ENCODE results near the gene PLXNA4. TPM values are rescaled to one million over a fixed set of nuclear protein-coding genes. Genes with fewer than 3 reads are reported as not detected.

Gene PLXNA4
- total RNA-seq, 1 experiment from 2014 or later, result 1.0 TPM

GRCh38 chr7:132438926-132439325, 137.3 kb downstream of the PLXNA4 start:
- ChIA-PET CTCF (no interaction called here), POLR2A (ENCODE audit: unreplicated experiment) (interaction anchor here (0.6 kb wide), 1 partner anchor 720 kb away, joined by 7 read pairs; no protein-coding TSS in a partner anchor)
- intact Hi-C loops (cut with micrococcal nuclease; ENCODE audit: unreplicated experiment), result no loop called here
- no peaks in the 10 kb centered on the region for H3K79me2 ChIP-seq (ENCODE audit: low read depth)
- H3K27me3 ChIP-seq (ENCODE audit: insufficient read depth, low read depth), result peaks cover 99% of the 10 kb centered on the region
- no peaks in the 10 kb centered on the region for H3K9me3 ChIP-seq (ENCODE audit: insufficient read depth, low read depth)
- H4K20me1 ChIP-seq (ENCODE audit: insufficient read depth), result no peaks in the 10 kb centered on the region
- no peak overlapping the region for H3K4me2 ChIP-seq
- H3K9me2 ChIP-seq (ENCODE audit: insufficient read depth), result no peaks in the 10 kb centered on the region
- DNase-seq, result no peak
- H3K4me1 ChIP-seq (replicated peaks; ENCODE audit: insufficient read depth), result no peaks in the 10 kb centered on the region
- no peak overlapping the region for H3K27ac ChIP-seq
- no peak overlapping the region for H3K4me3 ChIP-seq
- no peak overlapping the region for H2AFZ ChIP-seq
- no peaks in the 10 kb centered on the region for H3F3A ChIP-seq (ENCODE audit: insufficient read depth, low read depth)
- H3K36me3 ChIP-seq (ENCODE audit: low read depth), result no peaks in the 10 kb centered on the region
- BruUV-seq (replicated peaks), result no TSS peak
- no peak for TF ChIP-seq CTCF (conservative IDR thresholded peaks at IDR 0.05)
- TF ChIP-seq EZH2 (IDR thresholded peaks at IDR 0.05; ENCODE audit: low read depth), result no peak

GRCh38 chr7:132437730-132438129, 138.5 kb downstream of the PLXNA4 start:
- Histone ChIP-seq H3K27ac (no peak overlapping the region), H3K9me3 (ENCODE audit: insufficient read depth, low read depth) (no peaks in the 10 kb centered on the region), H3K27me3 (ENCODE audit: insufficient read depth, low read depth) (peaks cover 99% of the 10 kb centered on the region), H3K9me2 (ENCODE audit: insufficient read depth) (no peaks in the 10 kb centered on the region), H3K4me1 (replicated peaks; ENCODE audit: insufficient read depth) (no peaks in the 10 kb centered on the region), H3K36me3 (ENCODE audit: low read depth) (no peaks in the 10 kb centered on the region), H3K79me2 (ENCODE audit: low read depth) (no peaks in the 10 kb centered on the region), H3K4me2 (no peak overlapping the region), H3F3A (ENCODE audit: insufficient read depth, low read depth) (no peaks in the 10 kb centered on the region), H2AFZ (no peak overlapping the region), H3K4me3 (no peak overlapping the region), H4K20me1 (ENCODE audit: insufficient read depth) (no peaks in the 10 kb centered on the region)
- DNase-seq, result no peak
- BruUV-seq (replicated peaks), result no TSS peak
- CTCF ChIA-PET, result no interaction called here
- intact Hi-C loops (cut with micrococcal nuclease; ENCODE audit: unreplicated experiment), result no loop called here
- POLR2A ChIA-PET (ENCODE audit: unreplicated experiment), result no interaction called here
- no peak for TF ChIP-seq CTCF (conservative IDR thresholded peaks at IDR 0.05)
- no peak for TF ChIP-seq EZH2 (IDR thresholded peaks at IDR 0.05; ENCODE audit: low read depth)

DNA sequence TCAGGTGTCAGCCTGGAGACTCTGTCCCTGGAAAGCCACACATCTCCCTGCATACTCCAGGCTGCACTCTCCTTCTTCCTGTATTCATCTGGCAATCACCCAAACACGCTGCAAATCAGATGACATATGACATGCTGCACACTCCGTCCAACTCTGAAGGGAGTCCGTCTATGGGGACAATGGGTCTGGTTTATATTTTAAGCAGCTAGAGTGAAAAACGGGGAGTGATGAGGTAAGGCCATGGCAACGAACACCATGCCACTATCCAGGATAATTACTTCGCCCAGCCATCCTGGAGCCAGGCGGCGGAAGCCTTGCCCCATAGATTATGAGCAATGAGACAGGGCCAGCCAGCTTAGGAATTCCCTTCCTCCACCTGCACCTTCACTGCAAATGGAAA, 140.1 kb downstream of the PLXNA4 start:
- Histone ChIP-seq H3K9me3 (ENCODE audit: insufficient read depth, low read depth) (no peaks in the 10 kb centered on the region), H3K4me1 (replicated peaks; ENCODE audit: insufficient read depth) (no peaks in the 10 kb centered on the region), H3K9me2 (ENCODE audit: insufficient read depth) (no peaks in the 10 kb centered on the region), H3K36me3 (ENCODE audit: low read depth) (no peaks in the 10 kb centered on the region), H3K4me2 (no peak overlapping the region), H3K27ac (no peak overlapping the region), H2AFZ (no peak overlapping the region), H3K79me2 (ENCODE audit: low read depth) (no peaks in the 10 kb centered on the region), H4K20me1 (ENCODE audit: insufficient read depth) (no peaks in the 10 kb centered on the region), H3K27me3 (ENCODE audit: insufficient read depth, low read depth) (peaks cover 100% of the 10 kb centered on the region), H3F3A (ENCODE audit: insufficient read depth, low read depth) (no peaks in the 10 kb centered on the region), H3K4me3 (no peak overlapping the region)
- BruUV-seq (replicated peaks), result no TSS peak
- DNase-seq, result no peak
- intact Hi-C loops (cut with micrococcal nuclease; ENCODE audit: unreplicated experiment), result no loop called here
- TF ChIP-seq CTCF (conservative IDR thresholded peaks at IDR 0.05), result no peak
- no peak for TF ChIP-seq EZH2 (IDR thresholded peaks at IDR 0.05; ENCODE audit: low read depth)
- ChIA-PET POLR2A (ENCODE audit: unreplicated experiment) (no interaction called here), CTCF (no interaction called here)

Measured in PC-9 (cell line).